ENCODE data around the gene PCNX2.

DNA sequence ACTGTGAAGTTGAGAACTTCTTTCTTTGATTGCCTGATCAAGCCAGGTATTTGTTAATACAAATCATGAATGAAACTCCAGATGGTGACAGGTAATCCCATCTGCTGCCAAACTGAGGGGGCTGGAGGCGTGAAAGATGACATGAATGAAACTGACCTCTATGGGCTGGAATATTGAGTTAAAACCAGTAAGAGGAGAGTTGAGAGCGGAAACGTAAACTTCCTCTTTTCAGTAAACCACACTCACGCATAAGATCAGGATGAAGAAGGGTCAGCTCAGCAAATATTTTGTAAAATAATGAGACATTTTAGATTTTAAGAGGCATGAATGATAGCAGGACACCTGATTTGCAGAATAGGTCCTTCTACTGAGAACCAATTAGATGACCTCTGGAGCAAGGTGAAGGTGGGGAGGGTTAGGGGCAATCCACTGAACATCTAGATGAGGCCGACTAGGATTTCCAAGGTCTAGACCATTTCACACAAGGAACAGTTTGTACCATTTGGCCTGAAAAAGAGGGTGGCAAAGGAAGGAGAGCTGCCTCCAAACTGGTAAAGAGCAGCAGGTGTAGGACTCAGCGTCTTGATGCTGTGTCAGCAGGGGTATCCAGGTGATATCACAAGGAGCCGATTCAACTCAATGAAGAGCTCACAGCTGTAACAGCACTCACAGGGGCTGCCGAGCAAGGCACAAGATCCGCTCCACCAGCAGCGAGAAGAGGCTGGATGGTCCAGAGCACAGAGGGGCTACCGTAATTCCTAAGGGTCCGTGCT is 212.6 kb downstream of the PCNX2 start:
- TF ChIP-seq, protein P1, sequence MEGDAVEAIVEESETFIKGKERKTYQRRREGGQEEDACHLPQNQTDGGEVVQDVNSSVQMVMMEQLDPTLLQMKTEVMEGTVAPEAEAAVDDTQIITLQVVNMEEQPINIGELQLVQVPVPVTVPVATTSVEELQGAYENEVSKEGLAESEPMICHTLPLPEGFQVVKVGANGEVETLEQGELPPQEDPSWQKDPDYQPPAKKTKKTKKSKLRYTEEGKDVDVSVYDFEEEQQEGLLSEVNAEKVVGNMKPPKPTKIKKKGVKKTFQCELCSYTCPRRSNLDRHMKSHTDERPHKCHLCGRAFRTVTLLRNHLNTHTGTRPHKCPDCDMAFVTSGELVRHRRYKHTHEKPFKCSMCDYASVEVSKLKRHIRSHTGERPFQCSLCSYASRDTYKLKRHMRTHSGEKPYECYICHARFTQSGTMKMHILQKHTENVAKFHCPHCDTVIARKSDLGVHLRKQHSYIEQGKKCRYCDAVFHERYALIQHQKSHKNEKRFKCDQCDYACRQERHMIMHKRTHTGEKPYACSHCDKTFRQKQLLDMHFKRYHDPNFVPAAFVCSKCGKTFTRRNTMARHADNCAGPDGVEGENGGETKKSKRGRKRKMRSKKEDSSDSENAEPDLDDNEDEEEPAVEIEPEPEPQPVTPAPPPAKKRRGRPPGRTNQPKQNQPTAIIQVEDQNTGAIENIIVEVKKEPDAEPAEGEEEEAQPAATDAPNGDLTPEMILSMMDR (conservative IDR thresholded peaks at IDR 0.05): no peak
- no peak for TF ChIP-seq ZFX (IDR thresholded peaks at IDR 0.05)

Data from C4-2B (cell line).